CD8-positive, alpha-beta memory T cell (primary cell): ENCODE measurements around the gene KCNS3. TPM values are rescaled to one million over a fixed set of nuclear protein-coding genes. Genes with fewer than 3 reads are reported as not detected.

Source experiments
- CTCF ChIA-PET: fragments of 350-600 bp; sonication (Branson Sonifier 250); formaldehyde crosslinking; loops from one replicate; lab custom pipeline; 2021; ENCODE audit warnings: antibody characterized with exemption; lab: Charles Lee
- POLR2A ChIA-PET: fragments of 350-600 bp; sonication (Branson Sonifier 250); formaldehyde crosslinking; loops from one replicate; lab custom pipeline; 2021; ENCODE audit warnings: antibody characterized with exemption; lab: Charles Lee
- DNase-seq, 5 donors: peaks; one replicate each; pipeline versions ENCODE4 v3.0.0 to v3.0.0-alpha.2; 2020 to 2022; ENCODE audit warnings: mixed read lengths in 1 of 5
- H3K27ac ChIP-seq: one replicate; pipeline ENCODE4 v1.7.0; 2013; ENCODE audit warnings: low read depth, mild to moderate bottlenecking, low read length, moderate library complexity
- H3K27me3 ChIP-seq: 2 replicates; pipeline ENCODE4 v1.7.0; 2013; ENCODE audit warnings: low read length, mild to moderate bottlenecking; ENCODE audit not compliant: insufficient read depth, poor library complexity, severe bottlenecking
- H3K36me3 ChIP-seq: 2 replicates; pipeline ENCODE4 v1.7.0; 2013; ENCODE audit warnings: mild to moderate bottlenecking, low read length, moderate library complexity; ENCODE audit not compliant: insufficient read depth
- H3K4me1 ChIP-seq: 2 replicates; pipeline ENCODE4 v1.7.0; 2013; ENCODE audit warnings: mild to moderate bottlenecking, low read length, moderate library complexity; ENCODE audit not compliant: insufficient read depth
- H3K4me3 ChIP-seq: 2 replicates; pipeline ENCODE4 v1.7.0; 2013; ENCODE audit warnings: mild to moderate bottlenecking, low read length
- H3K9me3 ChIP-seq: 2 replicates; pipeline ENCODE4 v1.7.0; 2013; ENCODE audit warnings: mild to moderate bottlenecking, low read length
- H3K27ac Mint-ChIP-seq, 8 donors: one replicate each; pipeline ENCODE4 v1.8.0; 2020 to 2021; ENCODE audit warnings: mixed read lengths in 8 of 8, mild to moderate bottlenecking in 6 of 8, inconsistent platforms in 3 of 8, moderate library complexity in 3 of 8
- H3K27me3 Mint-ChIP-seq, 2 donors: one replicate each; pipeline ENCODE4 v1.8.0; 2020 to 2021; ENCODE audit warnings: mixed read lengths in 2 of 2, mild to moderate bottlenecking in 1 of 2, moderate library complexity in 1 of 2
- H3K36me3 Mint-ChIP-seq, 3 donors: one replicate each; pipeline ENCODE4 v1.8.0; 2020 to 2021; ENCODE audit warnings: mixed read lengths in 3 of 3, inconsistent platforms in 1 of 3, mild to moderate bottlenecking in 1 of 3
- H3K4me1 Mint-ChIP-seq, 3 donors: one replicate each; pipeline ENCODE4 v1.8.0; 2020 to 2021; ENCODE audit warnings: mixed read lengths in 3 of 3, inconsistent platforms in 1 of 3, mild to moderate bottlenecking in 1 of 3
- H3K4me3 Mint-ChIP-seq, 7 donors: one replicate each; pipeline ENCODE4 v1.8.0; 2020 to 2021; ENCODE audit warnings: mixed read lengths in 7 of 7, mild to moderate bottlenecking in 6 of 7, moderate library complexity in 4 of 7, inconsistent platforms in 2 of 7
- H3K9me3 Mint-ChIP-seq, 5 donors: one replicate each; pipeline ENCODE4 v1.8.0; 2020 to 2022; ENCODE audit warnings: mixed read lengths in 5 of 5, mild to moderate bottlenecking in 3 of 5, moderate library complexity in 2 of 5, inconsistent platforms in 1 of 5
- polyA plus RNA-seq: library from polyadenylated mRNA; unstranded; fragments of 300-500 nt; fragmentation: Illumina TruSeq; gene quantifications from one replicate; pipeline ENCODE4 v1.2.3, GENCODE V29; 2021
- total RNA-seq, 2 experiments: library from RNA; stranded (reverse); gene quantifications; one replicate each; pipeline ENCODE4 v1.2.3, GENCODE V29; 2021

Gene KCNS3
- total and polyA plus RNA-seq, 3 experiments from 2014 or later, result not detected

- H3K4me1 ChIP-seq, result no peaks in the 10 kb centered on the region
- Mint-ChIP-seq H3K36me3 (no peaks in the 10 kb centered on the region), H3K27ac (no peak overlapping the region), H3K4me1 (no peaks in the 10 kb centered on the region), H3K9me3 (no peaks in the 10 kb centered on the region), H3K27me3 (peaks cover 9 to 14% of the 10 kb centered on the region in 2 donors), H3K4me3 (no peak overlapping the region)
- no peaks in the 10 kb centered on the region for H3K9me3 ChIP-seq
- ChIA-PET CTCF (no interaction called here), POLR2A (no interaction called here)
- no peaks in the 10 kb centered on the region for H3K36me3 ChIP-seq
- DNase-seq, result no peak
- no peaks in the 10 kb centered on the region for H3K27me3 ChIP-seq
- H3K27ac ChIP-seq, result no peak overlapping the region
- no peak overlapping the region for H3K4me3 ChIP-seq
These were observed 56.9 kb downstream of the KCNS3 start for GRCh38 chr2:17935242-17935885.

- Mint-ChIP-seq H3K27me3 (peaks cover 7 to 14% of the 10 kb centered on the region in 2 donors), H3K4me1 (no peaks in the 10 kb centered on the region), H3K9me3 (peaks cover 0 to 1% (median 0%) of the 10 kb centered on the region in 5 donors), H3K36me3 (no peaks in the 10 kb centered on the region), H3K27ac (no peak overlapping the region), H3K4me3 (no peak overlapping the region)
- Histone ChIP-seq H3K4me3 (no peak overlapping the region), H3K4me1 (no peaks in the 10 kb centered on the region), H3K27ac (no peak overlapping the region), H3K9me3 (no peaks in the 10 kb centered on the region), H3K36me3 (no peaks in the 10 kb centered on the region), H3K27me3 (no peaks in the 10 kb centered on the region)
- no peak for DNase-seq
- ChIA-PET CTCF (no interaction called here), POLR2A (no interaction called here)
These were observed 58.1 kb downstream of the KCNS3 start for GRCh38 chr2:17936599-17936998.

- peaks cover 0 to 3% (median 0%) of the 10 kb centered on the region in 5 donors for H3K9me3 Mint-ChIP-seq
- H3K4me3 Mint-ChIP-seq, result no peak overlapping the region
- no peaks in the 10 kb centered on the region for H3K27me3 ChIP-seq
- no peaks in the 10 kb centered on the region for H3K9me3 ChIP-seq
- DNase-seq, result no peak
- CTCF ChIA-PET, result no interaction called here
- POLR2A ChIA-PET, result no interaction called here
- H3K27me3 Mint-ChIP-seq, result peaks cover 3 to 12% of the 10 kb centered on the region in 2 donors
- H3K36me3 ChIP-seq, result no peaks in the 10 kb centered on the region
- no peak overlapping the region for H3K27ac ChIP-seq
- H3K27ac Mint-ChIP-seq, result no peak overlapping the region
- no peaks in the 10 kb centered on the region for H3K36me3 Mint-ChIP-seq
- H3K4me1 Mint-ChIP-seq, result no peaks in the 10 kb centered on the region
- no peak overlapping the region for H3K4me3 ChIP-seq
- H3K4me1 ChIP-seq, result no peaks in the 10 kb centered on the region
These were observed 61.7 kb downstream of the KCNS3 start for GRCh38 chr2:17940091-17940630.

- Mint-ChIP-seq H3K27ac (no peak overlapping the region), H3K9me3 (peaks cover 0 to 3% (median 0%) of the 10 kb centered on the region in 5 donors), H3K4me3 (no peak overlapping the region), H3K4me1 (no peaks in the 10 kb centered on the region), H3K27me3 (peaks cover 2 to 3% of the 10 kb centered on the region in 2 donors), H3K36me3 (no peaks in the 10 kb centered on the region)
- no peak overlapping the region for H3K4me3 ChIP-seq
- no peaks in the 10 kb centered on the region for H3K4me1 ChIP-seq
- H3K27me3 ChIP-seq, result no peaks in the 10 kb centered on the region
- POLR2A ChIA-PET, result no interaction called here
- no peaks in the 10 kb centered on the region for H3K9me3 ChIP-seq
- CTCF ChIA-PET, result no interaction called here
- H3K27ac ChIP-seq, result no peak overlapping the region
- DNase-seq, result no peak
- H3K36me3 ChIP-seq, result no peaks in the 10 kb centered on the region
These were observed 65.0 kb downstream of the KCNS3 start for GRCh38 chr2:17943444-17943843.

DNA sequence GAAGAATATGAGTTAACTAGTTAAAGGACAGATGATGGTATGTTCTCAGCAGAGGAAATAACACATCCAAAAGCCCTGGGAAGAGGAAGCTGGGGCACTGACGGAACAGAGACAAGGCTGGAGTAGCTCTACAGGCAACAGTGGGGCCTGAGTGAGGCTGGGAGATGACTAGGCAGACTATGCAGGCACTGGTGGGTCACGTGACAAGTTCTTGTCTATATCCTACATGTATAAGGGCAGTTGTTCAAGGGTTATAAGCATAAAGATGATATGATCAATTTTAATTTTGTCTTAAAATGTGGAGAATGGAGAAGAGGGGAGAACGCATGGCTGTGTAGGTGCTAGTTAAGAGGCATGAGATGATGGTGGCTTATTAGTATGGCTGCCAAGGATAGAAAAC is 68.6 kb downstream of the KCNS3 start:
- peaks cover 0 to 3% (median 0%) of the 10 kb centered on the region in 5 donors for H3K9me3 Mint-ChIP-seq
- no peaks in the 10 kb centered on the region for H3K36me3 Mint-ChIP-seq
- ChIA-PET POLR2A (no interaction called here), CTCF (no interaction called here)
- Histone ChIP-seq H3K4me3 (no peak overlapping the region), H3K9me3 (no peaks in the 10 kb centered on the region), H3K27ac (no peak overlapping the region), H3K36me3 (no peaks in the 10 kb centered on the region), H3K4me1 (no peaks in the 10 kb centered on the region), H3K27me3 (no peaks in the 10 kb centered on the region)
- H3K27ac Mint-ChIP-seq, result no peak overlapping the region
- H3K4me3 Mint-ChIP-seq, result no peak overlapping the region
- no peak for DNase-seq
- peaks cover 4 to 12% of the 10 kb centered on the region in 2 donors for H3K27me3 Mint-ChIP-seq
- H3K4me1 Mint-ChIP-seq, result no peaks in the 10 kb centered on the region

DNA sequence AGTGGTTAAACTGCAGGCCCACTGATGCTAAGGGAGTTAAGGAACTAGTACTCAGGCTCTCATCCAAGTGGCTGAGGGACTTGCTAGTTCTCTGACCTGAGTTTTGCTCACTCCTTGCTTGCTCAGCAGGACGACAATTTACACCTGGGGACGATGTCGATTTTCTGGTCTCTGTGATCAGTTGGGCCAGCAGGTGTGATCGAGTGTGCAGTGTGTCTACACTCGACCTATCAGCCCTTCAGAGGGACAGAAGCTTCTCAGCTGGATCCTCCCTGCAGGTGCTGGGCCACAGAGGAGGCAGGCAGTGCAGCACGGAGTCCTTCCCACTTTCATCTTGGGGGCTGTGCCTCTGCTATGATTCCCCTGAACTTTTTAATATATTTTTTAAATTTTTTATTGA is 71.5 kb downstream of the KCNS3 start:
- Histone ChIP-seq H3K9me3 (no peaks in the 10 kb centered on the region), H3K27ac (no peak overlapping the region), H3K4me3 (no peak overlapping the region), H3K4me1 (no peaks in the 10 kb centered on the region), H3K27me3 (no peaks in the 10 kb centered on the region), H3K36me3 (no peaks in the 10 kb centered on the region)
- ChIA-PET POLR2A (no interaction called here), CTCF (no interaction called here)
- Mint-ChIP-seq H3K4me1 (no peaks in the 10 kb centered on the region), H3K36me3 (no peaks in the 10 kb centered on the region), H3K27ac (no peak overlapping the region), H3K27me3 (peaks cover 2 to 9% of the 10 kb centered on the region in 2 donors), H3K9me3 (peaks cover 0 to 3% (median 0%) of the 10 kb centered on the region in 5 donors), H3K4me3 (no peak overlapping the region)
- DNase-seq, result no peak

GRCh38 chr2:17951563-17951962 is 73.1 kb downstream of the KCNS3 start:
- no peak for DNase-seq
- CTCF ChIA-PET, result no interaction called here
- H3K4me3 ChIP-seq, result no peak overlapping the region
- Mint-ChIP-seq H3K36me3 (no peaks in the 10 kb centered on the region), H3K9me3 (peaks cover 0 to 3% (median 0%) of the 10 kb centered on the region in 5 donors), H3K4me1 (no peaks in the 10 kb centered on the region), H3K4me3 (no peak overlapping the region), H3K27me3 (peaks cover 2 to 9% of the 10 kb centered on the region in 2 donors), H3K27ac (no peak overlapping the region)
- no peaks in the 10 kb centered on the region for H3K27me3 ChIP-seq
- no peaks in the 10 kb centered on the region for H3K36me3 ChIP-seq
- no peak overlapping the region for H3K27ac ChIP-seq
- no peaks in the 10 kb centered on the region for H3K4me1 ChIP-seq
- POLR2A ChIA-PET, result no interaction called here
- H3K9me3 ChIP-seq, result no peaks in the 10 kb centered on the region

DNA sequence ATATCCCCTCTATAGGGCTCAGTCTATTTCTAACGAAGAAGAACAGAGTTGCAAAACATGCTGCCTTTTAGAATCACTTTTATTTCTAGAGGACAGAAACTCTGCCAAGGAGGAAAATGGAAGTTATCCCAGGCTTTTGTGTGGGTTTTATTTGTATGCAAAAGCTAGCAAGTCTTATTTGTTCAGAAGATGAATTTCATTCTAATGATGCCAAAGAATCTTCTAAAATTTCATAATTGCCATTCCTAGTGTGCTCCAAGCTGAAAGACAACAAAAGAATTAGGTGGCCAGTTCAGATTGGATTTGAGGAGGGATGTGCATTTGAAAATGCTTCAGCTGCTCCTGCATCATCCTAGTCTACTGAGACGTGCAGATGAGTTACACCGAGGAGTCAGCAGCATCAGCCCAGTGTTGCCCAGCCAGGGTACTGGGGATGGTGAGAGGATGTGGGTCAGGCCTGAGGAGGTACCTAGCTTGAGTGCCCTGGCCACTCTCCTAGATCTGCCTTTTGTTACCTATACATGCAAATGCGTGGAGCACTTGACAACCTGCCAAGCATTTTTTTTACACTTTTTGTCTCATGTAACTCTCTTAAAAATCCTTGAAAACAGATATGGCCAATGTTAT is 80.1 kb downstream of the KCNS3 start:
- no peak overlapping the region for H3K27ac Mint-ChIP-seq
- Histone ChIP-seq H3K9me3 (no peaks in the 10 kb centered on the region), H3K27ac (no peak overlapping the region), H3K36me3 (no peaks in the 10 kb centered on the region), H3K4me1 (no peaks in the 10 kb centered on the region), H3K4me3 (no peak overlapping the region), H3K27me3 (no peaks in the 10 kb centered on the region)
- CTCF ChIA-PET, result no interaction called here
- H3K4me1 Mint-ChIP-seq, result no peaks in the 10 kb centered on the region
- H3K27me3 Mint-ChIP-seq, result no peaks in the 10 kb centered on the region
- no peak overlapping the region for H3K4me3 Mint-ChIP-seq
- DNase-seq, result no peak
- peaks cover 0 to 3% (median 0%) of the 10 kb centered on the region in 3 donors for H3K36me3 Mint-ChIP-seq
- POLR2A ChIA-PET, result no interaction called here
- H3K9me3 Mint-ChIP-seq, result peaks cover 0 to 7% (median 0%) of the 10 kb centered on the region in 5 donors
